Smooth muscle cell (in vitro differentiated cells): ENCODE data around the gene TTBK1. TPM values are rescaled to one million over a fixed set of nuclear protein-coding genes. Genes with fewer than 3 reads are reported as not detected.

Experiments
- DNase-seq: peaks from one replicate; lab custom pipeline; 2025; ENCODE audit not compliant: unreplicated experiment; lab: John Stamatoyannopoulos, UW
- H2AFZ ChIP-seq: fragments of 200-600 bp; sonication (generic); 2 replicates; pipeline ENCODE4 v1.6.0; 2016; ENCODE audit warnings: antibody characterized with exemption, low read depth, mild to moderate bottlenecking
- H3F3A ChIP-seq: fragments of 200-600 bp; sonication (generic); 2 replicates; pipeline ENCODE4 v1.6.0; 2017; ENCODE audit warnings: antibody characterized with exemption, low read depth
- H3K27ac ChIP-seq: fragments of 200-600 bp; sonication (generic); 2 replicates; pipeline ENCODE4 v1.5.1; 2016; ENCODE audit warnings: low read depth, mild to moderate bottlenecking
- H3K27me3 ChIP-seq: fragments of 200-600 bp; sonication (generic); 2 replicates; pipeline ENCODE4 v1.6.1; 2016; ENCODE audit warnings: low read depth, mild to moderate bottlenecking
- H3K36me3 ChIP-seq: fragments of 200-600 bp; sonication (generic); 2 replicates; pipeline ENCODE4 v1.5.1; 2016; ENCODE audit warnings: low read depth
- H3K4me1 ChIP-seq: fragments of 200-600 bp; sonication (generic); 2 replicates; pipeline ENCODE4 v1.5.1; 2016; ENCODE audit warnings: low read depth
- H3K4me2 ChIP-seq: fragments of 200-600 bp; sonication (generic); 2 replicates; pipeline ENCODE4 v1.6.0; 2016; ENCODE audit warnings: mild to moderate bottlenecking
- H3K4me3 ChIP-seq: fragments of 200-600 bp; sonication (generic); 2 replicates; pipeline ENCODE4 v1.5.1; 2016; ENCODE audit warnings: mild to moderate bottlenecking
- H3K79me2 ChIP-seq: fragments of 200-600 bp; sonication (generic); 2 replicates; pipeline ENCODE4 v1.6.0; 2016; ENCODE audit warnings: low read depth, mild to moderate bottlenecking
- H3K9ac ChIP-seq: fragments of 200-600 bp; sonication (generic); 2 replicates; pipeline ENCODE4 v1.6.0; 2016; ENCODE audit warnings: low read depth
- H3K9me3 ChIP-seq: fragments of 200-600 bp; sonication (generic); replicated peaks from 2 replicates; pipeline ENCODE4 v1.5.1; 2016; ENCODE audit warnings: low read depth
- H4K20me1 ChIP-seq: fragments of 200-600 bp; sonication (generic); 2 replicates; pipeline ENCODE4 v1.6.0; 2016; ENCODE audit warnings: low read depth
- CTCF ChIP-seq: fragments of 200-600 bp; sonication (generic); IDR thresholded peaks from 2 replicates; pipeline ENCODE4 v1.5.1; 2017; ENCODE audit warnings: borderline replicate concordance, mild to moderate bottlenecking, antibody characterized with exemption; ENCODE audit not compliant: insufficient read depth, poor library complexity, severe bottlenecking
- WGBS: methylation state at CpG from one replicate; pipeline ENCODE4 v1.1.7; 2016; ENCODE audit warnings: low lambda C conversion rate; 5-methylcytosine and 5-hydroxymethylcytosine counted together
- polyA plus RNA-seq: library from polyadenylated mRNA; unstranded; fragments of >200 nt; fragmentation: Nextera tagmentation; extraction: Ambion mirVana; gene quantifications from 2 replicates; pipeline ENCODE4 v1.2.1, GENCODE V29; 2016
- total RNA-seq: library from RNA; depleted of rRNA; stranded (reverse); fragments of >200 nt; gene quantifications from 2 replicates; pipeline ENCODE4 v1.2.3, GENCODE V29; 2014

TTBK1 gene
- total and polyA plus RNA-seq, 2 experiments from 2014 or later: not detected

GRCh38 chr6:43200541-43200940, 42.7 kb upstream of the TTBK1 start:
- no peak overlapping the region for H3K4me2 ChIP-seq
- no peaks in the 10 kb centered on the region for H3F3A ChIP-seq
- H2AFZ ChIP-seq: no peak overlapping the region
- WGBS: 97% methylated on average over 6 of the region's 6 CpGs
- DNase-seq: no peak
- no peaks in the 10 kb centered on the region for H4K20me1 ChIP-seq
- no peaks in the 10 kb centered on the region for H3K79me2 ChIP-seq
- H3K27ac ChIP-seq: no peak overlapping the region
- no peak overlapping the region for H3K4me3 ChIP-seq
- H3K9me3 ChIP-seq: no peaks in the 10 kb centered on the region
- no peak for TF ChIP-seq CTCF
- H3K36me3 ChIP-seq: no peaks in the 10 kb centered on the region
- H3K27me3 ChIP-seq: no peaks in the 10 kb centered on the region
- no peak overlapping the region for H3K9ac ChIP-seq
- H3K4me1 ChIP-seq: no peaks in the 10 kb centered on the region

GRCh38 chr6:43202451-43202850, 40.8 kb upstream of the TTBK1 start:
- H3K79me2 ChIP-seq: no peaks in the 10 kb centered on the region
- no peaks in the 10 kb centered on the region for H3K4me1 ChIP-seq
- no peak overlapping the region for H2AFZ ChIP-seq
- no peak overlapping the region for H3K4me3 ChIP-seq
- no peaks in the 10 kb centered on the region for H3K27me3 ChIP-seq
- H4K20me1 ChIP-seq: no peaks in the 10 kb centered on the region
- H3K27ac ChIP-seq: no peak overlapping the region
- no peak overlapping the region for H3K4me2 ChIP-seq
- no peak for DNase-seq
- no peak for TF ChIP-seq CTCF
- no peak overlapping the region for H3K9ac ChIP-seq
- no peaks in the 10 kb centered on the region for H3F3A ChIP-seq
- no peaks in the 10 kb centered on the region for H3K9me3 ChIP-seq
- no peaks in the 10 kb centered on the region for H3K36me3 ChIP-seq
- WGBS: 88% methylated on average over 5 of the region's 5 CpGs

GRCh38 chr6:43203029-43203717, 40.1 kb upstream of the TTBK1 start:
- H3K79me2 ChIP-seq: no peaks in the 10 kb centered on the region
- no peak overlapping the region for H3K4me3 ChIP-seq
- DNase-seq: no peak
- H3K4me1 ChIP-seq: no peaks in the 10 kb centered on the region
- H3F3A ChIP-seq: no peaks in the 10 kb centered on the region
- H3K9me3 ChIP-seq: no peaks in the 10 kb centered on the region
- no peaks in the 10 kb centered on the region for H3K27me3 ChIP-seq
- no peak overlapping the region for H2AFZ ChIP-seq
- H3K4me2 ChIP-seq: no peak overlapping the region
- H3K9ac ChIP-seq: no peak overlapping the region
- H3K27ac ChIP-seq: no peak overlapping the region
- H4K20me1 ChIP-seq: no peaks in the 10 kb centered on the region
- no peak for TF ChIP-seq CTCF
- WGBS: 94% methylated on average over 17 of the region's 17 CpGs
- H3K36me3 ChIP-seq: no peaks in the 10 kb centered on the region

GRCh38 chr6:43203718-43204095, 39.6 kb upstream of the TTBK1 start:
- H2AFZ ChIP-seq: no peak overlapping the region
- H3K9me3 ChIP-seq: no peaks in the 10 kb centered on the region
- no peak for DNase-seq
- no peak overlapping the region for H3K4me2 ChIP-seq
- H3K27ac ChIP-seq: no peak overlapping the region
- no peaks in the 10 kb centered on the region for H3K27me3 ChIP-seq
- no peak overlapping the region for H3K9ac ChIP-seq
- no peaks in the 10 kb centered on the region for H3F3A ChIP-seq
- no peaks in the 10 kb centered on the region for H3K4me1 ChIP-seq
- no peaks in the 10 kb centered on the region for H4K20me1 ChIP-seq
- no peak for TF ChIP-seq CTCF
- H3K79me2 ChIP-seq: no peaks in the 10 kb centered on the region
- H3K4me3 ChIP-seq: no peak overlapping the region
- H3K36me3 ChIP-seq: no peaks in the 10 kb centered on the region
- 97% methylated on average over 8 of the region's 8 CpGs for WGBS
